HEK293T (cell line): ENCODE measurements around the gene HSPA4.

Source experiments
- CTCF ChIA-PET: fragments of 350-600 bp; formaldehyde crosslinking; extraction: SDS; loops from one replicate; lab custom pipeline; 2021; ENCODE audit warnings: antibody characterized with exemption, inconsistent platforms; lab: Yijun Ruan, JAX
- POLR2A ChIA-PET: fragments of 350-600 bp; formaldehyde crosslinking; extraction: SDS; loops from one replicate; lab custom pipeline; 2020; ENCODE audit warnings: antibody characterized with exemption, inconsistent platforms; lab: Yijun Ruan, JAX
- DNase-seq: peaks from one replicate; pipeline ENCODE4 v3.0.0; 2012; ENCODE audit warnings: mixed read lengths; ENCODE audit errors: extremely low spot score
- ARNT ChIP-seq: fragments of 450-650 bp; IDR thresholded peaks from 2 replicates; pipeline ENCODE4 v1.6.1; 2017; ENCODE audit warnings: mild to moderate bottlenecking
- BHLHE40 ChIP-seq: fragments of 450-650 bp; IDR thresholded peaks from 2 replicates; pipeline ENCODE4 v1.6.1; 2016; ENCODE audit warnings: mild to moderate bottlenecking, moderate library complexity, borderline replicate concordance
- CTBP1 ChIP-seq: fragments of 450-650 bp; IDR thresholded peaks from 2 replicates; pipeline ENCODE4 v1.6.1; 2016; ENCODE audit warnings: borderline replicate concordance
- ELF4 ChIP-seq: fragments of 450-650 bp; IDR thresholded peaks from 2 replicates; pipeline ENCODE4 v1.6.1; 2017; ENCODE audit warnings: antibody characterized with exemption
- FOXA1 ChIP-seq: fragments of 450-650 bp; IDR thresholded peaks from 2 replicates; pipeline ENCODE4 v1.6.1; 2016; ENCODE audit warnings: mild to moderate bottlenecking
- FOXK2 ChIP-seq: fragments of 450-650 bp; IDR thresholded peaks from 2 replicates; pipeline ENCODE4 v1.6.1; 2016; ENCODE audit warnings: mild to moderate bottlenecking
- FOXM1 ChIP-seq: fragments of 450-650 bp; IDR thresholded peaks from 2 replicates; pipeline ENCODE4 v1.6.1; 2017; ENCODE audit warnings: mild to moderate bottlenecking, borderline replicate concordance
- HDGF ChIP-seq: fragments of 450-650 bp; IDR thresholded peaks from 2 replicates; pipeline ENCODE4 v1.6.1; 2017; ENCODE audit warnings: antibody characterized with exemption, borderline replicate concordance
- L3MBTL2 ChIP-seq: fragments of 450-650 bp; conservative IDR thresholded peaks from 2 replicates; pipeline ENCODE4 v1.6.1; 2016; ENCODE audit warnings: mild to moderate bottlenecking
- LEF1 ChIP-seq: fragments of 450-650 bp; IDR thresholded peaks from 2 replicates; pipeline ENCODE4 v1.6.1; 2017; ENCODE audit warnings: mild to moderate bottlenecking, borderline replicate concordance
- NFRKB ChIP-seq: fragments of 450-650 bp; IDR thresholded peaks from 2 replicates; pipeline ENCODE4 v1.6.1; 2016; ENCODE audit warnings: mild to moderate bottlenecking, moderate library complexity
- PKNOX1 ChIP-seq: fragments of 450-650 bp; IDR thresholded peaks from 2 replicates; pipeline ENCODE4 v1.6.1; 2016
- SP1 ChIP-seq: fragments of 450-650 bp; IDR thresholded peaks from 2 replicates; pipeline ENCODE4 v1.6.1; 2017
- SUZ12 ChIP-seq: fragments of 450-650 bp; IDR thresholded peaks from 2 replicates; pipeline ENCODE4 v1.6.1; 2016; ENCODE audit warnings: mild to moderate bottlenecking
- TARDBP ChIP-seq: fragments of 450-650 bp; IDR thresholded peaks from 2 replicates; pipeline ENCODE4 v1.6.1; 2016
- ZNF384 ChIP-seq: fragments of 450-650 bp; IDR thresholded peaks from 2 replicates; pipeline ENCODE4 v1.6.1; 2016

Gene HSPA4

GRCh38 chr5:133116601-133117000 is 64.8 kb downstream of the HSPA4 start:
- ChIA-PET CTCF (interaction anchor here (0.5 to 0.9 kb wide), 2 partner anchors 154 to 936 kb away, joined by 3 read pairs; no protein-coding TSS in a partner anchor), POLR2A (no interaction called here)
- TF ChIP-seq ELF4 (no peak), CTBP1 (no peak), NFRKB (no peak), L3MBTL2 (no peak)
- peak; percentile 2 for DNase-seq

DNA sequence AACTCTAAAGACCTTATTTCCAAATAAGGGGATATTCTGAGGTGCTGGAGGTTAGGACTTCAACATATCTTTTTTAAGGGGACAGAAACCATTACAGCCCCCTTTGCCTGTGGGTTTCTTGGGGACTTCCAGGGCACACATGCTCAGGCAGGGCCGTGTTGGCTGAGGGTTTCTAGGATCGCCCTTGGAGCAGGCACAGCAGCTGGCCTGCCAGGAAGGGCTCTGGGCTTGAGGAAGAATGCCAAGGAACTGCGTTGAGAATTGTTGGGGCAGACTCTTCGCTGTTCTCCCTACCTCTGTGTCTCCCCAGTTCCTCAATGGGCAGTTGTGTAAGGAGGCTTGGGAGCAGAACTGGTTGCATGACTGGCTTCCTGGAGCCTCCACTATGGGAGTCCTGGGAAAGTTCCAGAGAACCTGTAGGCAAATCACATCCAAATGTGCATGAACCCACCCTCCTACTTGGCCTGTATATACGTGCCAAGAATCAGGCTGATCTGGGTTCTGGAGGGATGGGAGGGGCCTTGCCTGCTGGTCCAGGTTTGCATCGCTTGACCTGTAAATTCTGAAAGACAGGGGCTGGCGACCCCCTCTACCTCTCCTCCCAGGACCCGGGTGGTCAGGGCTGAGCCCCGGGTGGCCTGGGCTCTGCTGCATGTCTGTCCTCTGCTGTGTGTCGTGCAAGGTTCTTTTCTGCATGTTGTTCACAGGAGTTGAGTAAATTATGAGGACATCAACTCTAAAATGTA is 65.5 kb downstream of the HSPA4 start:
- TF ChIP-seq LEF1 (no peak), ELF4 (no peak), SUZ12 (no peak), SP1 (no peak), FOXA1 (no peak), FOXM1 (no peak), ZNF384 (no peak), PKNOX1 (no peak), BHLHE40 (no peak), FOXK2 (no peak), CTBP1 (no peak), NFRKB (no peak), HDGF (no peak)
- ChIA-PET POLR2A (no interaction called here), CTCF (interaction anchor here (1.4 to 1.7 kb wide), 2 partner anchors 130 to 170 kb away, joined by 4 to 5 read pairs; no protein-coding TSS in a partner anchor)
- DNase-seq: peak; percentile 2

DNA sequence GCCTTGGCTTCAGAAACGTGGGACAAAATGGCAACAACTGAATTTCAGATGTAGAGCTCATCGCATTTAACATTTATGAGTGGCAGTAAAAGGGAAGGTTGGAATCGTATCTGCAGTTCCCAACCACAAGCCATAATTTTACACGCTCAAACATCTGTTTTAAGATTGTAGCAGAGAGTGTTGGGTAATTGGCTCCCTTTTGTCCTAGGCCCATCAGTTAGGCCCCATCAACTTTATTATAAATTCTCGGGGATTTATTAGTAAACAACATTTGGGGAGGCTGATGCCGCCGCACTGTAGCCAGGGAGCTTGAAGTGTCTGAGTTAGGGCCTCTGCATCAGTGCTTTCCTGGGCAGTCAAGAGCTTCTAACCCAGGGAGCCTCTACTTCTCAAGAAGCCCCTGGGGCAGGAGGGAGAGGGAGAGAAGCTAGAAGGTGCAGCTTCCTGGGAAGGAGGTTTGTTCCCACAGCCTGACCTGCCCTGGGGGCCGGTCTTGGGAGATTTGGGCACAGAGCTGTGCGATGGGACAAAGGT is 66.2 kb downstream of the HSPA4 start:
- TF ChIP-seq L3MBTL2: no peak
- no peak for TF ChIP-seq FOXA1
- no peak for TF ChIP-seq CTBP1
- DNase-seq: peak; percentile 1
- POLR2A ChIA-PET: no interaction called here
- CTCF ChIA-PET: interaction anchor here (1.4 to 1.7 kb wide), 3 partner anchors 102 to 169 kb away, joined by 3 to 5 read pairs (median 4); no protein-coding TSS in a partner anchor

- ChIA-PET POLR2A (no interaction called here), CTCF (interaction anchor here (1.4 to 1.7 kb wide), 3 partner anchors 101 to 168 kb away, joined by 3 to 5 read pairs (median 4); no protein-coding TSS in a partner anchor)
- TF ChIP-seq ARNT (no peak), CTBP1 (no peak), FOXA1 (no peak), ZNF384 (no peak), PKNOX1 (no peak), FOXK2 (no peak), NFRKB (no peak), BHLHE40 (no peak), SUZ12 (no peak), HDGF (no peak), LEF1 (no peak), ELF4 (no peak), L3MBTL2 (no peak)
- DNase-seq: no peak
Measured at GRCh38 chr5:133118741-133119140, 66.9 kb downstream of the HSPA4 start.

- ChIA-PET POLR2A (no interaction called here), CTCF (interaction anchor here (1.5 to 1.7 kb wide), 2 partner anchors 101 to 128 kb away, joined by 3 to 4 read pairs; no protein-coding TSS in a partner anchor)
- no peak for DNase-seq
- TF ChIP-seq L3MBTL2: no peak
- no peak for TF ChIP-seq FOXM1
- TF ChIP-seq HDGF: no peak
- TF ChIP-seq TARDBP: no peak
- no peak for TF ChIP-seq BHLHE40
- TF ChIP-seq PKNOX1: no peak
- TF ChIP-seq ARNT: no peak
- TF ChIP-seq LEF1: no peak
Measured at GRCh38 chr5:133119233-133119711, 67.5 kb downstream of the HSPA4 start.

GRCh38 chr5:133120156-133120750 is 68.4 kb downstream of the HSPA4 start:
- TF ChIP-seq TARDBP (no peak), LEF1 (no peak), HDGF (no peak)
- ChIA-PET CTCF (interaction anchor here (1.0 kb wide), 1 partner anchor 127 kb away, joined by 4 read pairs; no protein-coding TSS in a partner anchor), POLR2A (interaction anchor here (0.9 kb wide), 1 partner anchor 126 kb away, joined by 3 read pairs; no protein-coding TSS in a partner anchor)
- DNase-seq: no peak
